HG03558 (cell line): ENCODE measurements around the gene TRAF3.
"Not testable (repeated sequence)": the region's sequence is repeated elsewhere in the genome, so short reads cannot be mapped to it uniquely, and the experiment has no call there.

Experiments used
- ATAC-seq: cut with Tn5 transposase; IDR thresholded peaks from one replicate; pipeline ENCODE4 v1.9.1; 2021; ENCODE audit warnings: moderate number of reproducible peaks; ENCODE audit not compliant: unreplicated experiment; ENCODE audit errors: extremely low read depth

TRAF3 gene

DNA sequence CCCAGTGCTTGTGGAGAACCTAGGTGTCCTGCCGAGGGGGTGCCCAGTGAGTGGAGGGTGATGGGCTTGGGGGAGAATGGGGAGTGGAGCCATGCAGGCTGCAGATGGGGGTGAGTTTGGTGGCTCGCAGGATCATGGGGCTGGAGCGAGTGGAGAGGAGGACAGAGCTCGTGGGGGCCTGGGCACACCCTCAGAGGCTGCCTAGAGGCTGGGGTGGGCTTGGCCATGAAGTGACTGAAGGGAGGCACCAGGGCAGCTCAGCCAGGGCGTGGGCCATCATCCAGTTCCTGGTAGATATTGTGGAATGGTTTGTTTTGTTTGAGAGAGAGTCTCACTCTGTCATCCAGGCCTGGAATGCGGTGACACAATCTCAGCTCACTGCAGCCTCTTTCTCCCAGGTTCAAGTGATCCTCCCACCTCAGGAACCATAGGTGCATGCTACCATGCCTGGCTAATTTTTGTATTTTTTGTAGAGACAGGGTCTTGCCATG lies 101.8 kb downstream of the TRAF3 start:
- ATAC-seq: no peak

DNA sequence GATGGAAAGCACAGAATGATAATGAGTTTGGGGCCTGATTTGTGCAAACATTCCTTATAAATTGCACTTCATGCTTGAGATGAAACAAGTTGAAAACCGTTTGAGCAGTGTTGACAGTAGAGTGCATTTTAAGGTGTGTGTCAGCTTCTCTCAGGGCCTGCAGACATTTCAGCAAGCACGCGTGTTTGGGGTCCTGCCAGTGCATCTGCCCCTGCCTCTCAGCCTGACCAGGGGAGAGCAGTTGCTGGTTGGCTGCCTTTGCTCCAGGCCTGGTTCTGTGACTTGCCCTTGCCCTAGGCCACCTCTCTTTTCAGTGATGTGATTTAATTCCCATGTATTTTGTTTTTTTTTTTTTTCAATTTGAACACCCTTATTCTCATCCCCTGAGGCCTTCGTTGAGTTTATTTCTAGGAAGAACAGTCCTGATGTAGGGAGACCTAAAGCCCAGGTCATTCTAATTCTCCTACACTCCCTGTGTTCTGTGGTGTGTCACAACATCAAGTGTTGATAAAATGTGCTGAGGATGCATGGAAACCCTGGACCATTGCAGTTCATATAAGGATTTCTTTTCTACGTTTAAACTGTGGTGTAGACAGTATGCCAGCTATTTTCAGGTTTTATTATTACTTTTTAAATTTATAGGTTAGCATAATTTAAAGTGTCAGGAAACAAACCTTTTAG lies 105.1 kb downstream of the TRAF3 start:
- ATAC-seq: no peak

DNA sequence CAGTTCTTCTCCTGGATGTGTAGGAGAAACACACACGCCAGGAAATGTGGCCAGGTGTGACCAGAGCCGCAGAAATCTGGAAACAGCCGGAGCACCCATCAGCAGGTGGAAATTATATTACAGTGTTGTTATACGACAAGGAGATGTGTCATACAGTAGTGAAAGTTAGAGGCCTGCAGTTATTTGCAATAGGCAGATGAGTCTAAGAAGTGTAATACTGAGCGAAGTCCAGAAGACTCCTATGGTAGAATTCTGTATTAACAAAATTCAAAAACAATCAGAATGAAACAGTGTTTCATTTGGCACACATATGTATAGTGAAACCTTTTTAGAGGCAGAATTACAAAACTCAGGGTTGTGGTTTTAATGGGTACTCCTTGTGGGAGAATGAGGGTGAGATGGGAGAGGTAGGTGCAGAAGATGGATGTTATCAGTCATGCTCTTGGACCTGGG lies 105.9 kb downstream of the TRAF3 start:
- ATAC-seq: no peak

DNA sequence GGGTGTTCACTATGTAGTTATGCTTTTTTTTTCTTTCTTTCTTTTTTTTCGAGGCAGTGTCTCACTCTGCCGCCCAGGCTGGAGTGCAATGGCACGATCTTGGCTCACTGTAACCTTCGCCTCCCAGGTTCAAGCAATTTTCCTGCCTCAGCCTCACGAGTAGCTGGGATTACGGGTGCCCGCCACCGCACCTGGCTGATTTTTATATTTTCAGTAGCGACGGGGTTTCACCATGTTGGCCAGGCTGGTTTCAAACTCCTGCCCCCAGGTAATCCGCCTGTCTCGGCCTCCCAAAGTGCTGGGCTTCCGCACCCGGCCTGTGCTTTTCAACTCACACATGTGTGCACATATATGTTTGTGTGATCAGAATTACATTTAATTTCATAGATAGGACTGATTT lies 106.3 kb downstream of the TRAF3 start:
- no peak for ATAC-seq

DNA sequence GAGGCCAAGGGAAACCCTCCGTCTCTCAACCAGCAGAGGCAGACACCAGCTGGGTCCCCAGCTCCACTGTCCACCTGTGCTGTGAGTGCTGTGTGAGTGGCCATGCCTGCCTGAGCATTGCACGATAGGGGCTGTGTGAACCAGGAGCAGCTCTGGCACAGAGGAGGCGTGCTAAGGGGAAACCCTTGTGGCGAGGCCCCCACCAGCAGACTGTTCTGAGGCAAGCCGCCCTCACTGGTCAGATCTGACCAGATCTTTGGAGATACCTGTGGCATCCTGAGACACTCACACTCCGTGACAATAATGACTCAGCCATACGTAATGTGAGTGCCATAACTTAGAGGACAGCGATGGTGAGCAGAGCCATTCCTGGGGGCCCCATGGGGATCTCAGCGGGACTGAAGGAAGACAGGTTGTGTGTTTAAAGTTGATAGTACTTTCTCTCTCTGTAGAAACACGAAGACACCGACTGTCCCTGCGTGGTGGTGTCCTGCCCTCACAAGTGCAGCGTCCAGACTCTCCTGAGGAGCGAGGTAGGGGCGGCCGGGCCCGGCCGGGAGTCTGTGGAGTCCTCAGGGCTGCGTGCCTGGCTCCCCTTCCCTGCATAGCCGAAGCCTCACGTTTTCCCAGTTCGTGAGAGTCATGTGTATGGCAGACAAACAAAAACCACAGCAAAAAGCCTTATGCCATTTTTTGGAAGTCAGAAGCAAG lies 108.6 kb downstream of the TRAF3 start:
- ATAC-seq: no peak

DNA sequence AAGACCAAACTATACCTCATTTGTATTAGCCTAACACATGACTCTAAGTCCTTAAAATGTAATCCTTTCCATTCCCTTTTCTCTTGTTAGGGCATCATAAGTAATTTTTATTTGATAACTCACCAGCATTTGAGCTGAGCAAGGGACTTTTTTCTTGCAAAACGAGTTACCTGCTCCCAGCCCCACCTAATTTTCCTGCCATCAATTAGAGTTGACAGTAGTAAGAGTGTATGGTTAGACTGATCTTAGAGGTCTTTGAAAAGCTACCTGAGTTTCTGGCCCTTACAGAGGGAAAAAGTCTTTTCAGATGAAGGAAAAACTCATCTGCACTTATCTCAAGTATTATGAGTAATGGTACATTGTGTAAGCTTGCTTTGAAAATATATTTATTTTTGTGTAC lies 111.5 kb downstream of the TRAF3 start:
- ATAC-seq: no peak

DNA sequence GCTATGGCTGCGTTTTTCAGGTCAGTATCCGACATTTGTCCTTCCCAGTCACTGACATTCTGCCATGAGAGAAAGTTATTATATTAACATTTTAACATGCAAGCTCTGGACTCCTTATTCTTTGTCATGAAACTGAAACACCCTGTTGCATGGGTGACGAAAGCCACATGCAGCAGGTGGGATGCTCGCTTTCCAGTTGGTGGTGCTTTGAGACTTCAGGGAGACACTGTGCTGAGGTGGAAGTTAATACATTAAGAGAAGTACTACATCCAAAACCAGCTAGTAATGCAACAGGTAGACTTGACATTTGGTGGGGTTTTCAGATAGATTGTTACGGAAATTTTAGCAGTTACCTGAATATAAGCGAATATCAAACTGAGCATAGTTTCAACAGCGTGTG lies 112.4 kb downstream of the TRAF3 start:
- ATAC-seq: no peak

DNA sequence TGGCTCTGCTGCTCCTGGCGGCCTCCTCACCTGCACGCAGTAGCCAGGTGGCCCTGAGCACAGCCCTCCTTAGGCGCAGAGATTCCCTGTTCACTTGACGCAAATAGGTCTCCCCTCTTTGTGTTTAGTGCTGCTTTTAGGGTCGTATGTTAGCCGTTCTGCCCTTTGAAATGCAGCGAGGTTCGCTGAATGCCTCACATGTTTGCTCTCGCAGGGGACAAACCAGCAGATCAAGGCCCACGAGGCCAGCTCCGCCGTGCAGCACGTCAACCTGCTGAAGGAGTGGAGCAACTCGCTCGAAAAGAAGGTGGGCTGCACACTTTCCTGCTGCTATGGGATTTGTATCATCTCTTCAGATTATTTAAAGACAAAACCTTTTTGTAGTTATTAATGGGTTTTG lies 113.9 kb downstream of the TRAF3 start:
- no peak for ATAC-seq

DNA sequence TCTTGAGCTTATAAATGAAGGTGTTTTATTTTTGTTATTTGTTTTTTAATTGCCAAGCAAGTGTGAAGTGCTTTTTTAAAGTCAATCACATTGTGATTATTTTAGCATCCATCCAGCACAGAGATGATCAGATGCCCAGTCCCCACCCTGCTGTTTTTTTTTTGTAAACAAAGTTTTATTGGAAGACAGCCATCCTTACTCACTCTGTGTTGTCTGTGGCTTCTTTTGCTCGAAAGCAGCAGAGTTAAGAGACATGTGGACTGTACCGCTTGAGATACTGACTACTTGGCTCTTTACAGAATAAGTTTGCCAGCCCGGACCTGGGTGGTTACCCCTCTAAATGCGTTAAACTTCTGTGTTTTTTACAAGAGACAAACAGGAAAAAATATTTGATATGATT lies 114.3 kb downstream of the TRAF3 start:
- ATAC-seq: no peak

DNA sequence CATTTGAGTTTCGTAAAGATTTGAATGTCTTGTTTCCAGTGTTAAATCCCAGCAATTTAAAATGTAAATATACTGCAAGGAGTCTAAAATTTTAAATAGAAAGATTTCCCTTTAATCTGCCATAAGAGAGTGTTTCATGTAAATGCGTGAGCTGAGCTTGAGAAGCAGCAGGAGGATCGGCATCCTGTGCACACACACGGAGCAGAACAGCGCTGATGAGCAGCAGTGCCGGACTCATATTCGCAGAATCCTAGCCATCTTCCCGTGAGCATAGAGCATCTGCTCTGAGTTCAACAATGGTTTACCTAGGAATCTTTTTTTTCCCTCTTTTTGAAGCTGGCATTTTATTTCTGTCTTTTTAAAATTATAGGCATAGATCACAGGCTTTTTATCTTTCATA lies 115.4 kb downstream of the TRAF3 start:
- no peak for ATAC-seq

DNA sequence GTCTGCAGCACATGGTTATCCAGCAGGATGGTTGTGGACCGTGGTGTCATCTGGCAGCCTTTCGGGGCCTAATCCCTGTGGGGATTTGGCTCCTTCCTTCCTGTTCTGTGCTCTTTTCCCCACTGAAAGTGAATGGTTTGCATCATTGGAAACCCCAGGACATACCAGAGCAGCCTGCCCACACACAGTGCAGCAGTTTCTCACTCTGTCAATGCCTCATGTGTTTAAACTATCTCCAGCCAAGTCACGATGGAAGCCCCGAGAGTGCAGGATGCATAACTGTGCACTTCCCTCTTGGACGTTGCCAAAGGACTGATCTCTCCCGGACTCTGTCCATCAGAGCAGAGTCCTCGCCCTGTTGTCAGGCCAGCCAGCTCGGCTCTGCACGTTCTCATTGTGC lies 116.2 kb downstream of the TRAF3 start:
- no peak for ATAC-seq

DNA sequence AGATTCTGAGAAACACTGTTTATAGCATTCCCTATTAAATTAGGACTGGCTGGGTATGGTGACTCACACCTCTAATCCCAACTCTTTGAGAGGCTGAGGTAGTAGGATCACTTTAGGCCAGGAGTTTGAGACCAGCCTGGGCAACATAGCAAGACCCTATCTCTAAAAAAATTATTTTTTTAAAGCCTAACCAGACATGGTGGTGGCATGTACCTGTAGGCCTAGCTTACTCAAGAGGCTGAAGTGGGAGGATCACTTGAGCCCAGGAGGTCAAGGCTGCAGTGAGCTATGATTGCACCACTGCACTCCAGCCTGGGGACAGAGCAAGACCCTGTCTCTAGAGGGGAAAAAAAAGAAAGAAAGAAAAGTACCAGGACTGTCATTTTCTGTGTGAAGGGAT lies 119.5 kb downstream of the TRAF3 start:
- not testable (repeated sequence) for ATAC-seq

DNA sequence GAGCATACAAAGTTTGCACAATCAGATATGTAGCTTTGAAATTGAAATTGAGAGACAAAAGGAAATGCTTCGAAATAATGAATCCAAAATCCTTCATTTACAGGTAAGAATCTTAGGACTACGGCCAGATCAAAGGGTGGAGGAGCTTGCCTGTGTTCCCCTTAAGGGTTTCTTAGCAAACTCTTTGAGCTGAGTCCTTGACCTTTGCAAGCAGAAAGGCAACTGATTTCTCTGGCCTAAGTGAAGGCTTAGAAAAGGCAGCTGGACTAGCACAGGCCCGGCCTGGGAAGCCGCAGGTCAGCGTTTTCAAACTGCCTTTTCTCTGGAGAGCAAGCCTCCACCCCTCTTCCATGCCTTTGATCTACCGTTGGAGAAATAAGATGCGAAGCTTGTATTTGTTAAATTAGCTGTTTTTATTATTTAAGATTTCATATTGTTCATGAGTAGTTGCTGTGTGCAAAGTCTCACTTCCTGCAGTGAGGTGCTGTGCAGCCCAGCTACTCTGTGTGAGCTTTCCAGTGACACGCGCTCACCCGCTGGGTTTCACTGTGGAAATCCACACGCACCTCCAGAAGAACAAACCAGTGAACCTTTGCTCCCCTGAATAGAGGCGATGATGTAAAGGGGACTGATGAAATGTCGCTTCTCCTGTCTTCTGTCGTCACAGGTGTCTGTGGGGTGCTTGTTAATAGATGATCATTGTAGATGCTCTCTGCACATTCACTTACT lies 120.2 kb downstream of the TRAF3 start:
- ATAC-seq: no peak

DNA sequence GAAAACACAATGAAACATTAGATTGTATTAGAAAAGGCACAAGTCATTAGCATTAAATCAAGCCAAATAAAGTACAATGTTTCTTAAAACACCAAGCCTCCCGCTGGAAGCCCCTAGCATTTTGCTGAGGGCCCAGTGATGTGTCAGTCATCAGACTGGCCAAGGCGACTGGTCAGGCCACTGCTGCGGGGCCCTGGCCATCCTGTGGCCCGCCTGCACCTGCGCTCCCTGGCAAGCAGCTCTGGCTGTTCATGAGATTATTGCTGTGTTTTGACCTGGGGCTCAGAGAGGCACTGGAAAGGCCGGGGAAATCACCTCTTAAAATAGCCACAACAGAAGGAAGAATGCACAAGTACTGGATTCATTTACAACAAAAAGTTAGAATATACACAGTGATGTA lies 121.0 kb downstream of the TRAF3 start:
- no peak for ATAC-seq

DNA sequence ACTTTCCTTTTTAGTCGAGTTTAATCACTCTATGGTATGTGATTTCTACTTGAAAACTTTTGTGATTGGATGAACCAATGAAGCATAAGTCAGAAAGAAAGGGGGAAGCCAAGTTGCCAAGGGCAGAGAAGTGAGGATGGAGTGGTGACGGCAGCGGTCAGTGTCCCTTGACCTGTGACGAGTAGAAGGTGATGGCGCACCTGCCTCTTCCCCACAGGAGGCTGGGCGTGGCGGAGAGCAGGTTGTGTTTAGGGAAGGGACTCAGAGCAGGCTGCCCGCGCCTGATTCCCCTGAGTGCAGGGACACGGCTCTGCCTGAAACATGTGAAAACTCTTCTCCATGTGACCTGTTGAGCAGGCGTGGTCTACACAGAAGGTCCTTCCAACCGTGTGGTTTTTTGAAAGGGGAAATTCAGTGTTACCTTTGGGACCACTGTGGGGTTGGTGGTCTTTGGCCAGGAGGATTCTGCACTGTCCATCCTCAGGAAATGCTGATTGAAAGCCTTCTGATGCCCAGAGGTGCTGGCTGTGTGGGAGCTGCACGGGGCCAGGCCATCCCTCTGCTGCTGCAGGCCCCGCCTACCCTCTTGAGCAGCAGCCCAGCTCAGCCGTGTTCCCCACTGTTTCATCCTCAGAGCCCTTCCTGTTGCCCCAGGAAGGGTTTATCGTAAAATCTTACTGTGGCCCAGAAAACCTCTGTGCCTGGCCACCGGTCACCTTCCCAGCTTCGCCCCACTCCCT lies 121.7 kb downstream of the TRAF3 start:
- no peak for ATAC-seq

DNA sequence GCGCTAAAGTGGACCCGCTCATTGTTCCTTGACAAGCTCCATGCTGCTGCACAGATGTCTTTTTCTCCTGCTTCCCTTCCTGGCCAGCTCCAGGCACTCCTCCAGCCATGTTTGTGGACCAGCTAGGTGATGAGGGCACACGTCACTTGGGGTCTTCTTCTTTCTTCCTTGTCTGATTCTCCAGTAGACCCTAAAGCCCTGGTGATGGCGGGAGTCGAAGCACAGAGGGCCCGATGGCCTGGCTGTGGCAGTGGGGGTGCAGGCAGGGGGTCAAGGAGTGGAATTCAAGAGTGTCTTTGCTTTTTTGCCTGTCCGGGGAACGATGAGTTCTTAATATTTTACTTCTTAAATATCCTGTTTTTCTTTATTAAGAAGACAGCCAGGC lies 122.3 kb downstream of the TRAF3 start:
- no peak for ATAC-seq

DNA sequence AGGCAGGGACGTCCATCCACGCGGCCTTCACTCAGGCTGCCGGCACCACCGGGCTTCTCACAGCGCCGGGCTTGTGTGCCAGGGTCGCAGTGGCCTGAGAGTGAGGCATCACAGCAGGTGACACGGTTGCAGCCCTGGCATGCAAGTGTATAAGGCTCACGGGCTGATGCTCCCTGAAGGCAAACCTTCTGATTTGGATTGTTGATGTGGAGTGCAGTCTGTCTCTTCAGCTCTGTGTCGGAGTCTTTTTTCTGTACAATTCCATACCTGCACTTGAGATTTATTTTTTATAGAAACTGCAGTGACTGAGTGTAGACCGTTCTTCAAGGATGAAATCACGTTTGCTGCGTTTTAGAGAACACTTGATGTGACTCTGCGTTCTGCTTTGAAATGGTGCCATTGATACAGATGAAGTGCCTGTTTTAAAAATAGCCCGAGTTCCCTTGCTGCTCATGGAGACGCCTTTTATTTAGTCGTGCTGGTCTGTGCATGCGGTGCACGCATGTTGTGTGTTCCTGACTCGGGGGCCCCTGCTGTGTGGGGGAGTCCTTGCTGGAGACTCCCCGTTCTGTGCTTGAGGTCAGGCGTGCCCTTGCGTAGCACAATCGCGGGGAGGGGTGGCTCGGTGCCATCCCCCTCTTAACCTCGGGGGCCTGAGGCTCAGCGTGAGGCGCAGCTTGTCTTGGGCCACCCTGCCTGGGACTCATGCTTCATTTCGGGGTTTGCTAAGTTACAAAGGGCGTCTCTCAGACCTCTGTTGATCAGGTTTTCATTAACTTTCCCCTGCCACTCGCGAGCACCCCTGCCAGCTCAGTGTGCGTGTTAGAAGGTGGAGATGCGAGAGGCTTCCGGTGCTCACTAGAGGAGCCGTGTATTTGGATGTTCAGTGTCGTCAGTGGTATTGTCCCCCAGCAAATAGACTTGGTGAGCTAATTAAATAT lies 123.7 kb downstream of the TRAF3 start:
- peak; percentile 14 for ATAC-seq

DNA sequence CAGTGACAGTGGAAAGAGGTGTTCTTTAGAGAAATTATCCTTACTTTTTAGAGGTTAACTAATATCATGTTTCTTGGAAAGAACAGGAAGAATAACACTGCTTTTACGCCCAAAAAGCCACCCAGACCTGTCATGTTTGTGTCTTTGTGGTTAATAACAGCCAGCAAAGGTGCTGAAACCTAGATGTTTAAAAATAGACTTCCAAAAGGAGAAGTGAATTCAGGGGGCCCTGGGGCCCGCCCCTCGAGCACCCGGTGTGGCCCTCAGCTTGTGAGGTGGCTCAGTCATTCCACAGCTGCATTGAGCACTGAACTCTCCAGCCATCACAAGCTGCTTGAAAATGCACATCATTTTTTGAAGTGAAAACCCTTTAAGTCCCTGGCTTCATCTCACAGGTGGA lies 124.4 kb downstream of the TRAF3 start:
- peak; percentile 60 for ATAC-seq

DNA sequence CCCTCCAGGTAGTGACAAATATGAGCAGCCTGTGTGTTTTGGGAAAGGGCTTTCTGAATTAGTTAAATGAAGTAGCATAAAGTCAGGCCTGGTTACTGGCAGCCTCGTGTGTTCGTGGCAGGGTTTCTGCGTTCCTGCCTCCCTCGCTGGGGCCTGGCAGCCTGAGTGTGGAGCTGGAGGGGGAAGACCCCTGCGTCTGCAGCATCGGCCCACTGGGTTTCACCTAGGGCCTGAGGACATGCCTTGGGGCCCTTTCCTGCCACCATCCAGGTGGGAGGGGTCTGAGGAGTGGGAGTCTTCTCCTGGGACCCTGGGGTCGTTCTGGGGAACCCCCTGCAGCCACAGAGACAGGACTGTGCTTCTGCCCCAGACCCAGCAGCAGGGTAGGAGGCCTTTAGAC lies 124.8 kb downstream of the TRAF3 start:
- ATAC-seq: no peak
